K562 (cell line): ENCODE results near the gene S100A6. TPM values are rescaled to one million over a fixed set of nuclear protein-coding genes. Genes with fewer than 3 reads are reported as not detected.

Experiments used
- CBX5 ChIP-seq: IDR thresholded peaks from 2 replicates; pipeline ENCODE4 v1.6.1; 2014; ENCODE audit warnings: low read depth, borderline replicate concordance
- DPF2 ChIP-seq: fragments of 450-650 bp; IDR thresholded peaks from 2 replicates; pipeline ENCODE4 v1.6.1; 2016
- EGR1 ChIP-seq: fragments of 450-650 bp; conservative IDR thresholded peaks from 2 replicates; pipeline ENCODE4 v1.6.1; 2017; ENCODE audit warnings: mild to moderate bottlenecking
- GATA2 ChIP-seq: sonication (generic); formaldehyde crosslinking; IDR thresholded peaks from 2 replicates; pipeline ENCODE4 v1.4.0; 2020; ENCODE audit warnings: mild to moderate bottlenecking, missing genetic modification reagents
- NFXL1 ChIP-seq: fragments of 450-650 bp; formaldehyde crosslinking; IDR thresholded peaks from 2 replicates; pipeline ENCODE4 v1.4.0; 2021; ENCODE audit warnings: mild to moderate bottlenecking
- NUFIP1 ChIP-seq: fragments of 450-650 bp; IDR thresholded peaks from 2 replicates; pipeline ENCODE4 v1.6.1; 2018; ENCODE audit not compliant: partially characterized antibody
- PHF8 ChIP-seq: fragments of 200-600 bp; sonication (generic); IDR thresholded peaks from 2 replicates; pipeline ENCODE4 v1.6.1; 2012; ENCODE audit warnings: mixed run types, mild to moderate bottlenecking, inconsistent platforms, low read length, moderate library complexity, borderline replicate concordance
- SMAD1 ChIP-seq: fragments of 150-350 bp; IDR thresholded peaks from 2 replicates; pipeline ENCODE4 v1.6.1; 2014; ENCODE audit warnings: low read length, low read depth; ENCODE audit not compliant: partially characterized antibody
- SMC3 ChIP-seq: conservative IDR thresholded peaks from 2 replicates; pipeline ENCODE4 v1.6.1; 2011; ENCODE audit warnings: low read depth, low read length, improper control_type of control experiment; ENCODE audit not compliant: insufficient read depth
- TBL1XR1 ChIP-seq, 2 experiments: IDR thresholded peaks; 2 replicates each; pipeline ENCODE4 v1.6.1; 2012; ENCODE audit warnings: improper control_type of control experiment in 2 of 2, low read length in 2 of 2, mild to moderate bottlenecking in 1 of 2
- ZFP36 ChIP-seq: fragments of 150-350 bp; IDR thresholded peaks from 2 replicates; pipeline ENCODE4 v1.6.1; 2018; ENCODE audit warnings: low read length, low read depth; ENCODE audit not compliant: partially characterized antibody
- polyA plus RNA-seq, 8 experiments: library from polyadenylated mRNA; depleted of rRNA in 4 of 8; stranded (reverse) in 5 of 8; unstranded in 3 of 8; fragments of >200 nt; fragmentation: Nextera tagmentation in 2 of 8; fragmentation: Illumina TruSeq in 1 of 8; extraction: Ambion mirVana in 2 of 8; extraction: Trizol in 1 of 8; gene quantifications; 2 replicates each; pipeline versions ENCODE4 v1.2.1 to v1.2.3, GENCODE V29; 2011 to 2014; ENCODE audit warnings: inconsistent platforms in 1 of 8, missing spikeins in 1 of 8
- total RNA-seq, 7 experiments: library from RNA; depleted of rRNA in 6 of 7; stranded (reverse); fragments of >200 nt in 6 of 7; fragmentation: Illumina TruSeq in 2 of 7; extraction: Trizol in 2 of 7; gene quantifications; 2 replicates each; pipeline versions ENCODE4 v1.2.1 to v1.2.3, GENCODE V29; 2011 to 2021; ENCODE audit warnings: low replicate concordance in 1 of 7
- TF ChIP-seq, protein P1 (sequence below): fragments of 450-650 bp; IDR thresholded peaks from 2 replicates; pipeline ENCODE4 v1.6.1; 2017; ENCODE audit warnings: antibody characterized with exemption, mild to moderate bottlenecking
- TF ChIP-seq, protein P2 (sequence below): fragments of 250-450 bp; sonication (Bioruptor Pico); IDR thresholded peaks from 2 replicates; pipeline ENCODE4 v1.4.0; 2020; ENCODE audit warnings: borderline replicate concordance
- TF ChIP-seq, protein P3 (sequence below), 3 experiments: fragments of 200-800 bp in 1 of 3; fragments of 250-450 bp in 1 of 3; fragments of 450-650 bp in 1 of 3; sonication (Bioruptor Pico) in 1 of 3; sonication (Bioruptor generic) in 1 of 3; formaldehyde crosslinking in 1 of 3; IDR thresholded peaks; 2 replicates each; pipeline versions ENCODE4 v1.6.1 to v1.8.0; 2016 to 2022; ENCODE audit warnings: mild to moderate bottlenecking in 2 of 3, missing genetic modification characterization in 2 of 3, missing compliant biosample characterization in 1 of 3, moderate library complexity in 1 of 3
- TF ChIP-seq, protein P4 (sequence below): fragments of 250-450 bp; sonication (Bioruptor Pico); IDR thresholded peaks from 2 replicates; pipeline ENCODE4 v1.8.0; 2022; ENCODE audit warnings: moderate library complexity, mild to moderate bottlenecking, inconsistent platforms

The S100A6 gene
- total and polyA plus RNA-seq, 9 of the 15 experiments (the other 6 are each of a cell fraction or from before 2014, with no cell fraction given), result 9.8 to 66.5 (median 23.2) TPM

DNA sequence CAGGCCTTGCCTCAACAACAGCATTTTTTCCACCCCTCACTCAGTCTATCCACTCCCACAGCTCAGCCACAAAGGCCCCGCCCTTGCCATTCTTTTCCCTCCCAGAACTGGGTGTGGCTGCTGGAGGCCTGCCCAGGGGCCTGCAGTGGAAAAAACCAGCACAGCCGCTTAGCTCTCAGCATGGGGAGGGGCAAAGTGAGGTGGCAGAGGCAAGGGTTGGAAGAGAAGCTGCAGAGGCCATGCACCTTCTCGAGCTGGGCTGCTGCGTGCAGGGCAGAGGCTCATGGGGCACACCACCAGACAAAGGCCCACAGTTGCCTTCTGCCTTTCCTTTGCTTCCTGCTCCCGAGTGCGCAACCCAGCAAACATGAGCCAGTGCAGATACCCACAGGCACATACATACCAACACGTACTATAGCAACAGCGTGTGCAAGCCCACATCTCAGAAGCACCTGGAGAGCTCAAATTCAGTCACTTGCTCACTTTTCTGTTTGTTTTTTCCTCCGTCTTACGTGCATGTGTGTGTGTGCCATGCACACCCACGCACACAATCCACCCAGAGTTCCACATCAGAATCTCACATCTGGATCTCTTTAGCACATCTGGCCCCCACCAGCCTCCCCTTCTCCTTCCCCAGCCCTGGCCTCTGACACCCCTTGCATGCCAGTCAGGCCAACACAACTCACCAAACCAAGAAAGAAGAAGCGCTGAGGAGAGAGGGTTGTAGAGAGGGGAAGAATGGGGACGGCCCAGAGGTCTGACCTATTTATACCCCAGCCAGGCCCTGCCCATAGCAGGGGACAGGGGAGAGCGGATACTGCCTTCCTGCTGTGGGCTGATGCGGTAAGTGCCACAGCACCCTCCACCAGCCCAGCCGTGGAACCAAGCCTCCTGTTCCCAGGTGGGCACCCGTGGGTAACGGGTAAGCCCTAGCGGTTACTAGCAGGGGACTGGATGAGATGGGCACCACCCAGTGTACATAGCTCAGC is 9.6 kb upstream of the S100A6 start, which contains the start of gene S100A4 (continued):
- TF ChIP-seq, protein P1, sequence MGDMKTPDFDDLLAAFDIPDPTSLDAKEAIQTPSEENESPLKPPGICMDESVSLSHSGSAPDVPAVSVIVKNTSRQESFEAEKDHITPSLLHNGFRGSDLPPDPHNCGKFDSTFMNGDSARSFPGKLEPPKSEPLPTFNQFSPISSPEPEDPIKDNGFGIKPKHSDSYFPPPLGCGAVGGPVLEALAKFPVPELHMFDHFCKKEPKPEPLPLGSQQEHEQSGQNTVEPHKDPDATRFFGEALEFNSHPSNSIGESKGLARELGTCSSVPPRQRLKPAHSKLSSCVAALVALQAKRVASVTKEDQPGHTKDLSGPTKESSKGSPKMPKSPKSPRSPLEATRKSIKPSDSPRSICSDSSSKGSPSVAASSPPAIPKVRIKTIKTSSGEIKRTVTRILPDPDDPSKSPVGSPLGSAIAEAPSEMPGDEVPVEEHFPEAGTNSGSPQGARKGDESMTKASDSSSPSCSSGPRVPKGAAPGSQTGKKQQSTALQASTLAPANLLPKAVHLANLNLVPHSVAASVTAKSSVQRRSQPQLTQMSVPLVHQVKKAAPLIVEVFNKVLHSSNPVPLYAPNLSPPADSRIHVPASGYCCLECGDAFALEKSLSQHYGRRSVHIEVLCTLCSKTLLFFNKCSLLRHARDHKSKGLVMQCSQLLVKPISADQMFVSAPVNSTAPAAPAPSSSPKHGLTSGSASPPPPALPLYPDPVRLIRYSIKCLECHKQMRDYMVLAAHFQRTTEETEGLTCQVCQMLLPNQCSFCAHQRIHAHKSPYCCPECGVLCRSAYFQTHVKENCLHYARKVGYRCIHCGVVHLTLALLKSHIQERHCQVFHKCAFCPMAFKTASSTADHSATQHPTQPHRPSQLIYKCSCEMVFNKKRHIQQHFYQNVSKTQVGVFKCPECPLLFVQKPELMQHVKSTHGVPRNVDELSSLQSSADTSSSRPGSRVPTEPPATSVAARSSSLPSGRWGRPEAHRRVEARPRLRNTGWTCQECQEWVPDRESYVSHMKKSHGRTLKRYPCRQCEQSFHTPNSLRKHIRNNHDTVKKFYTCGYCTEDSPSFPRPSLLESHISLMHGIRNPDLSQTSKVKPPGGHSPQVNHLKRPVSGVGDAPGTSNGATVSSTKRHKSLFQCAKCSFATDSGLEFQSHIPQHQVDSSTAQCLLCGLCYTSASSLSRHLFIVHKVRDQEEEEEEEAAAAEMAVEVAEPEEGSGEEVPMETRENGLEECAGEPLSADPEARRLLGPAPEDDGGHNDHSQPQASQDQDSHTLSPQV, result peak; percentile 32; the same call in 1 of the 2 replicates
- no peak for TF ChIP-seq NUFIP1
- TF ChIP-seq, protein P2, sequence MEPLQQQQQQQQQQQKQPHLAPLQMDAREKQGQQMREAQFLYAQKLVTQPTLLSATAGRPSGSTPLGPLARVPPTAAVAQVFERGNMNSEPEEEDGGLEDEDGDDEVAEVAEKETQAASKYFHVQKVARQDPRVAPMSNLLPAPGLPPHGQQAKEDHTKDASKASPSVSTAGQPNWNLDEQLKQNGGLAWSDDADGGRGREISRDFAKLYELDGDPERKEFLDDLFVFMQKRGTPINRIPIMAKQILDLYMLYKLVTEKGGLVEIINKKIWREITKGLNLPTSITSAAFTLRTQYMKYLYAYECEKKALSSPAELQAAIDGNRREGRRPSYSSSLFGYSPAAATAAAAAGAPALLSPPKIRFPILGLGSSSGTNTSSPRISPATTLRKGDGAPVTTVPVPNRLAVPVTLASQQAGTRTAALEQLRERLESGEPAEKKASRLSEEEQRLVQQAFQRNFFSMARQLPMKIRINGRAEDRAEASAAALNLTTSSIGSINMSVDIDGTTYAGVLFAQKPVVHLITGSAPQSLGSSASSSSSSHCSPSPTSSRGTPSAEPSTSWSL, result no peak
- TF ChIP-seq TBL1XR1 (IDR thresholded peaks at IDR 0.05; ENCODE audit: low read length in 2 of 2), result no peak
- TF ChIP-seq SMC3, result no peak
- peak; percentile 64; the same call in 1 of the 2 replicates for TF ChIP-seq CBX5
- peak; percentile 48; the same call in 1 of the 2 replicates for TF ChIP-seq PHF8
- TF ChIP-seq NFXL1, result no peak
- TF ChIP-seq EGR1, result peak; percentile 90
- peak; percentile 98 for TF ChIP-seq ZFP36
- no peak for TF ChIP-seq SMAD1
- peak; percentile 43; the same call in 1 of the 2 replicates for TF ChIP-seq DPF2
- TF ChIP-seq, protein P3, sequence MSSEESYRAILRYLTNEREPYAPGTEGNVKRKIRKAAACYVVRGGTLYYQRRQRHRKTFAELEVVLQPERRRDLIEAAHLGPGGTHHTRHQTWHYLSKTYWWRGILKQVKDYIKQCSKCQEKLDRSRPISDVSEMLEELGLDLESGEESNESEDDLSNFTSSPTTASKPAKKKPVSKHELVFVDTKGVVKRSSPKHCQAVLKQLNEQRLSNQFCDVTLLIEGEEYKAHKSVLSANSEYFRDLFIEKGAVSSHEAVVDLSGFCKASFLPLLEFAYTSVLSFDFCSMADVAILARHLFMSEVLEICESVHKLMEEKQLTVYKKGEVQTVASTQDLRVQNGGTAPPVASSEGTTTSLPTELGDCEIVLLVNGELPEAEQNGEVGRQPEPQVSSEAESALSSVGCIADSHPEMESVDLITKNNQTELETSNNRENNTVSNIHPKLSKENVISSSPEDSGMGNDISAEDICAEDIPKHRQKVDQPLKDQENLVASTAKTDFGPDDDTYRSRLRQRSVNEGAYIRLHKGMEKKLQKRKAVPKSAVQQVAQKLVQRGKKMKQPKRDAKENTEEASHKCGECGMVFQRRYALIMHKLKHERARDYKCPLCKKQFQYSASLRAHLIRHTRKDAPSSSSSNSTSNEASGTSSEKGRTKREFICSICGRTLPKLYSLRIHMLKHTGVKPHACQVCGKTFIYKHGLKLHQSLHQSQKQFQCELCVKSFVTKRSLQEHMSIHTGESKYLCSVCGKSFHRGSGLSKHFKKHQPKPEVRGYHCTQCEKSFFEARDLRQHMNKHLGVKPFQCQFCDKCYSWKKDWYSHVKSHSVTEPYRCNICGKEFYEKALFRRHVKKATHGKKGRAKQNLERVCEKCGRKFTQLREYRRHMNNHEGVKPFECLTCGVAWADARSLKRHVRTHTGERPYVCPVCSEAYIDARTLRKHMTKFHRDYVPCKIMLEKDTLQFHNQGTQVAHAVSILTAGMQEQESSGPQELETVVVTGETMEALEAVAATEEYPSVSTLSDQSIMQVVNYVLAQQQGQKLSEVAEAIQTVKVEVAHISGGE (CRISPR knock-in tag; IDR thresholded peaks at IDR 0.05), result peak in 1 of 3 experiments; percentile 61; a peak in 2 of 6 replicates
- TF ChIP-seq, protein P4, sequence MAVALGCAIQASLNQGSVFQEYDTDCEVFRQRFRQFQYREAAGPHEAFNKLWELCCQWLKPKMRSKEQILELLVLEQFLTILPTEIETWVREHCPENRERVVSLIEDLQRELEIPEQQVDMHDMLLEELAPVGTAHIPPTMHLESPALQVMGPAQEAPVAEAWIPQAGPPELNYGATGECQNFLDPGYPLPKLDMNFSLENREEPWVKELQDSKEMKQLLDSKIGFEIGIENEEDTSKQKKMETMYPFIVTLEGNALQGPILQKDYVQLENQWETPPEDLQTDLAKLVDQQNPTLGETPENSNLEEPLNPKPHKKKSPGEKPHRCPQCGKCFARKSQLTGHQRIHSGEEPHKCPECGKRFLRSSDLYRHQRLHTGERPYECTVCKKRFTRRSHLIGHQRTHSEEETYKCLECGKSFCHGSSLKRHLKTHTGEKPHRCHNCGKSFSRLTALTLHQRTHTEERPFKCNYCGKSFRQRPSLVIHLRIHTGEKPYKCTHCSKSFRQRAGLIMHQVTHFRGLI, result peak; percentile 56; the same call in 1 of the 2 replicates
- TF ChIP-seq GATA2 (CRISPR knock-in tag), result peak; percentile 58; the same call in 1 of the 2 replicates
